Measurements from ENCODE around the gene FAM174C.

Gene FAM174C

DNA sequence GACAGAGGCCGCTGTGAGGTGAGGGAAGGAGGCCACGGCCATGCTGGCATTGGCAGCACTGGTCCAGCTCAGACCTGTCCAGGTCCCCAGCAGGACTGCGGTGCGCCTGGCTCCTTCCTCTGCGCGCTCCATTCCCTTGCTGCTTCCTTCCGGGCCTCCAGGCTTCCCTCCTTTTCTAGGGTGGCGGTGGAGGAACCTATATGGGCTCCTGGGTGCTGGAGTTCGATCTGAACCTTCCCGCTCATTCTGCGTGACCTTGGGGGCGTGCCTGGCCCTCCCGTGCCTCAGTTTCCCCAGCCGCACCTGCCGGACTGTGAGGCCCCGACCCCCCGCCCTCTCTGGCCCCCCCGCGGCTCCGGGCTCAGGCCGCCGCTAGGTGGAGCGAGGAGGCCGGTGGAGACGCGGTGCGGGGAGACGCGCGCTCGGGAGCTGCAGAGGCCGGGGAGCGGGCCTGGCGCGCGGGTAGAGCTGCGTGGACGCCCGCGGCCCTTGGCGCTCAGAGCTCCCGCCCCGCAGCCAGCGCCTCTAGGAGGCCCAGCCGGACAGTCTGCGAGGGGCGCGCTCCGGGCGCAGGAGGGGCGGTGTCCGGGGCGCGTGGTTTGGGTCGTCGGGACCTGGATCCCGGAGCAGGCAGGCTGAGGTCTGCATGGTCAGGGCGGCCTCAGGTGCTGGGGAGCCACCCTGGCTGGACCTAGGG lies 40.3 kb downstream of the FAM174C start:
- H2BK5ac ChIP-seq (ENCODE audit: low read depth, low read length, poor library complexity), result no peak overlapping the region
- peak overlapping the region; percentile 58 for H3K4me2 ChIP-seq (ENCODE audit: low read length)
- H3K14ac ChIP-seq (ENCODE audit: low read length), result no peak overlapping the region
- peak in 1 of 2 donors; percentile 39 for DNase-seq
- peaks cover 4% of the 10 kb centered on the region for H3K9me3 ChIP-seq (ENCODE audit: insufficient read depth, low read depth, low read length)
- no peaks in the 10 kb centered on the region for H3K36me3 ChIP-seq (ENCODE audit: control insufficient read depth in 1 of 2, insufficient read depth in 2 of 2, low read length in 2 of 2)
- H3K79me1 ChIP-seq (ENCODE audit: low read length), result no peaks in the 10 kb centered on the region
- no CpG with 5 or more reads among the region's 58 CpGs for WGBS (ENCODE audit: extremely low coverage, insufficient coverage, insufficient read length)
- H3K4ac ChIP-seq (ENCODE audit: low read depth, low read length), result no peak overlapping the region
- H3K4me1 ChIP-seq (ENCODE audit: control insufficient read depth in 1 of 2, insufficient read depth in 2 of 2, low read length in 2 of 2), result peaks cover 9 to 11% of the 10 kb centered on the region in 2 experiments
- H3K27me3 ChIP-seq (ENCODE audit: insufficient read depth, low read length), result peaks cover 4% of the 10 kb centered on the region
- no peak overlapping the region for H3K27ac ChIP-seq (ENCODE audit: low read depth, low read length)
- no peak overlapping the region for H3K4me3 ChIP-seq (ENCODE audit: low read depth, low read length)
- no peak overlapping the region for H4K91ac ChIP-seq (ENCODE audit: low read depth, low read length)
- no peak overlapping the region for H2BK12ac ChIP-seq (ENCODE audit: low read length)
- H3K9ac ChIP-seq (ENCODE audit: low read length), result no peak overlapping the region
- no peak overlapping the region for H4K8ac ChIP-seq (ENCODE audit: low read depth, low read length)
- no peak overlapping the region for H4K12ac ChIP-seq (ENCODE audit: low read depth, low read length)
- no peak overlapping the region for H2AFZ ChIP-seq (ENCODE audit: insufficient read depth, low read length, poor library complexity)
- no peak overlapping the region for H2AK5ac ChIP-seq (ENCODE audit: low read length)
- H3K23ac ChIP-seq (ENCODE audit: low read length), result no peak overlapping the region
- no peak overlapping the region for H3K18ac ChIP-seq (ENCODE audit: low read length)
- no peaks in the 10 kb centered on the region for H3K79me2 ChIP-seq (ENCODE audit: control insufficient read depth, insufficient read depth, low read length, poor library complexity)
- no peak overlapping the region for H2BK120ac ChIP-seq (ENCODE audit: insufficient read depth, low read length, poor library complexity)

DNA sequence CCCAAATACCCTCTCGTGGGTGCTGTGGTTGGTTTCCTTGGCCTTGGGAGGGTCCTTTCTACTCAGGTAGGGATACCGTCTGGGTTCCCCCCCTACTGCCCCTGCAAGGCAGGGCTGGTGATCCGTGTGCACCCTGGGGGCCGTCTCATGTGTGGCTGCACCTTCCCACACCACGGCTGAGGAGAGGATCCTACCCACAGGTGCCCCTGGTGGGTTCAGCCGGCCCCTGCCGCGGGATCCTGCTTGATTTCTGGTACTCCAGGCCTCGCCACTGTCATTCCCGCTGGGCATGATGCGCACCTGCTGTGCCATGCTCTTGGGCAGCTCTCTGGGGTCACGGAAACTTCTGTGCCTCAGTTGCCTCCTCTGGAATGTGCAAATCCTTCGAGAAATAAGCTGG lies 41.1 kb downstream of the FAM174C start:
- no peak for DNase-seq
- no peak overlapping the region for H2BK12ac ChIP-seq (ENCODE audit: low read length)
- no peaks in the 10 kb centered on the region for H3K79me1 ChIP-seq (ENCODE audit: low read length)
- H4K8ac ChIP-seq (ENCODE audit: low read depth, low read length), result no peak overlapping the region
- H3K4me2 ChIP-seq (ENCODE audit: low read length), result no peak overlapping the region
- no peaks in the 10 kb centered on the region for H3K36me3 ChIP-seq (ENCODE audit: control insufficient read depth in 1 of 2, insufficient read depth in 2 of 2, low read length in 2 of 2)
- H2AK5ac ChIP-seq (ENCODE audit: low read length), result no peak overlapping the region
- no peak overlapping the region for H3K18ac ChIP-seq (ENCODE audit: low read length)
- H3K4me1 ChIP-seq (ENCODE audit: control insufficient read depth in 1 of 2, insufficient read depth in 2 of 2, low read length in 2 of 2), result peaks cover 9 to 11% of the 10 kb centered on the region in 2 experiments
- H4K91ac ChIP-seq (ENCODE audit: low read depth, low read length), result no peak overlapping the region
- no peaks in the 10 kb centered on the region for H3K79me2 ChIP-seq (ENCODE audit: control insufficient read depth, insufficient read depth, low read length, poor library complexity)
- WGBS (ENCODE audit: extremely low coverage, insufficient coverage, insufficient read length), result no CpG with 5 or more reads among the region's 13 CpGs
- H3K27me3 ChIP-seq (ENCODE audit: insufficient read depth, low read length), result peaks cover 4% of the 10 kb centered on the region
- no peak overlapping the region for H4K12ac ChIP-seq (ENCODE audit: low read depth, low read length)
- H2BK5ac ChIP-seq (ENCODE audit: low read depth, low read length, poor library complexity), result no peak overlapping the region
- no peak overlapping the region for H3K9ac ChIP-seq (ENCODE audit: low read length)
- H3K27ac ChIP-seq (ENCODE audit: low read depth, low read length), result no peak overlapping the region
- no peak overlapping the region for H3K14ac ChIP-seq (ENCODE audit: low read length)
- peaks cover 4% of the 10 kb centered on the region for H3K9me3 ChIP-seq (ENCODE audit: insufficient read depth, low read depth, low read length)
- no peak overlapping the region for H2BK120ac ChIP-seq (ENCODE audit: insufficient read depth, low read length, poor library complexity)
- H3K4me3 ChIP-seq (ENCODE audit: low read depth, low read length), result no peak overlapping the region
- no peak overlapping the region for H3K23ac ChIP-seq (ENCODE audit: low read length)
- no peak overlapping the region for H2AFZ ChIP-seq (ENCODE audit: insufficient read depth, low read length, poor library complexity)
- no peak overlapping the region for H3K4ac ChIP-seq (ENCODE audit: low read depth, low read length)

DNA sequence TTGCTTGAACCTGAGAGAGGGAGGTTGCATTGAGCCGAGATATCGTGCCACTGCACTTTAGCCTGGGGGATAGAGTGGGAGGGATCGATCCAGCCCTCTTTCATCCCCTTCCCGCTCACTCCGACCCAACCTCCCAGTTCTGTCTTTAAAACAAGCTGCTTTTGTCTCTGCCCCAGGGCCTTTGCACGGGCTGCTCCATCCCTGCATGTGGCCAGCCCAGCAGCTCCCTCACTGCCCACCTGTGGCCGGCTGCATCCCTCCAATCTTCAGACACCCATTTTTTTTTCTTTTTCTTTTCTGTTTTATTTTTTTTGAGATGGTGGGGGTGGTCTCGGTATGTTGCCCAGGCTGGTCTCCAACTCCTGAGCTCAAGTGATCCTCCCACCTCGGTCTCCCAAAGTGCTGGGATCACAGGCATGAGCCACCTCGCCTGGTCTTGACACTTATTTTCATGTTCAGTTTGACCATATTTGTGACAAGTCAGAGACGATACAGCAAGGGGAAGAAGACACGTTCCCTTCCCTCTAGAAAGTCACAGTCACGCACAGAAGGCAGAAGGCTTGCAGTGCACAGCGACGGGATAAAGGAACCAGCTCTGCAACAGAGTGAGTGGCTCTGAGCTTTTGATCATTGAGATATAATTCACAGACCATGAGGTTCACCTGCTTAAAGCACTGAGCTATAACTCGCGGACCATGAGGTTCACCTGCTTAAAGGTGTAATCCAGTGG lies 42.1 kb downstream of the FAM174C start:
- Histone ChIP-seq H2BK12ac (ENCODE audit: low read length) (no peak overlapping the region), H3K9me3 (ENCODE audit: insufficient read depth, low read depth, low read length) (peaks cover 4% of the 10 kb centered on the region), H2AK5ac (ENCODE audit: low read length) (no peak overlapping the region), H3K79me1 (ENCODE audit: low read length) (no peaks in the 10 kb centered on the region), H3K23ac (ENCODE audit: low read length) (no peak overlapping the region), H3K4ac (ENCODE audit: low read depth, low read length) (no peak overlapping the region), H3K18ac (ENCODE audit: low read length) (no peak overlapping the region), H3K4me2 (ENCODE audit: low read length) (no peak overlapping the region), H2BK5ac (ENCODE audit: low read depth, low read length, poor library complexity) (no peak overlapping the region), H3K4me1 (ENCODE audit: control insufficient read depth in 1 of 2, insufficient read depth in 2 of 2, low read length in 2 of 2) (peaks cover 9 to 11% of the 10 kb centered on the region in 2 experiments), H2AFZ (ENCODE audit: insufficient read depth, low read length, poor library complexity) (no peak overlapping the region), H2BK120ac (ENCODE audit: insufficient read depth, low read length, poor library complexity) (no peak overlapping the region), H3K27me3 (ENCODE audit: insufficient read depth, low read length) (peaks cover 4% of the 10 kb centered on the region), H3K9ac (ENCODE audit: low read length) (no peak overlapping the region), H3K14ac (ENCODE audit: low read length) (no peak overlapping the region), H3K79me2 (ENCODE audit: control insufficient read depth, insufficient read depth, low read length, poor library complexity) (no peaks in the 10 kb centered on the region), H3K27ac (ENCODE audit: low read depth, low read length) (no peak overlapping the region), H4K12ac (ENCODE audit: low read depth, low read length) (no peak overlapping the region), H3K4me3 (ENCODE audit: low read depth, low read length) (no peak overlapping the region), H4K91ac (ENCODE audit: low read depth, low read length) (no peak overlapping the region), H3K36me3 (ENCODE audit: control insufficient read depth in 1 of 2, insufficient read depth in 2 of 2, low read length in 2 of 2) (no peaks in the 10 kb centered on the region), H4K8ac (ENCODE audit: low read depth, low read length) (no peak overlapping the region)
- no peak for DNase-seq
- WGBS (ENCODE audit: extremely low coverage, insufficient coverage, insufficient read length), result no CpG with 5 or more reads among the region's 17 CpGs

DNA sequence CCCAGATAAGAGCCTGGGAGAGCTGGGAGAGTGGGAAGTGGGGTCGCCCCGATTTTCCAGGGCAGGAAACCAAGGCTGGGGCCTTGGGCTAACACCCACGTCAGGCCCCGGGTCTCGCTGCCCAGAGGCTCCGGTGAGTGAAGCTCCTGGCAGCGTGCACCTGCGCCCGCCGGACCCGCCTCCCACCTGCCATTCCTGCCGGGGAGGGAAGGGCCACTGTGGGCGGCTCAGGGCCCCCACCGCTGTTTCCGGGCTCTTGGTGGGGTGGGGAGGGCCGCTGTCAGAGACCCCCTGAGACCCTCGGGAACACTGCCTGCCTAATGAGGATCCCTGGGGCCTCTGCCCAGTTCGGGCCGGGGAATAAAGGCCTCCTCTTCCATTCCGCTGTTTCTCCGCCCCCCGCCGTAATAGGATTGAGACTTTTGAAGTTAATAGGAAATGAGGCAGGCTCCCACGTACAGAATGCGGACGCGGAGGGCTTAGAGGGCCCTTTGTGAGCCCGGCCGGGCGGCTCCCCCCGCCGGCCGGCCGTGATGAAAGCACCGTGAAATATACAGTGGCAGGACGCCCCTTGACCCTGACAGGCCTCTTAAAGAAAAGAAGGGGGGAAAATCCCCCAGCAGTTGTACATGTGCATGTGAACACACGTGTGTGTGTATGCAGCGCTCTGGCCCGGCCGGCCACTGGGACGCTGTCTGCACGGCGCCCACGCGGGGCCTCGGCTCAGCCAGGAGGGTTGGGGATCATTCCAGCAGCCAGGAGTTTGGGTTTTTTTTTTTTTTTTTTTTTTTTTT lies 43.5 kb downstream of the FAM174C start:
- H3K27me3 ChIP-seq (ENCODE audit: insufficient read depth, low read length), result peaks cover 4% of the 10 kb centered on the region
- no peak overlapping the region for H2BK12ac ChIP-seq (ENCODE audit: low read length)
- no peak overlapping the region for H2AFZ ChIP-seq (ENCODE audit: insufficient read depth, low read length, poor library complexity)
- no peak overlapping the region for H3K9ac ChIP-seq (ENCODE audit: low read length)
- H3K14ac ChIP-seq (ENCODE audit: low read length), result no peak overlapping the region
- H4K8ac ChIP-seq (ENCODE audit: low read depth, low read length), result no peak overlapping the region
- no peak overlapping the region for H4K12ac ChIP-seq (ENCODE audit: low read depth, low read length)
- H3K18ac ChIP-seq (ENCODE audit: low read length), result no peak overlapping the region
- no peaks in the 10 kb centered on the region for H3K79me1 ChIP-seq (ENCODE audit: low read length)
- peaks cover 4% of the 10 kb centered on the region for H3K9me3 ChIP-seq (ENCODE audit: insufficient read depth, low read depth, low read length)
- no peak for DNase-seq
- H4K91ac ChIP-seq (ENCODE audit: low read depth, low read length), result no peak overlapping the region
- no peak overlapping the region for H3K23ac ChIP-seq (ENCODE audit: low read length)
- no peaks in the 10 kb centered on the region for H3K79me2 ChIP-seq (ENCODE audit: control insufficient read depth, insufficient read depth, low read length, poor library complexity)
- no CpG with 5 or more reads among the region's 46 CpGs for WGBS (ENCODE audit: extremely low coverage, insufficient coverage, insufficient read length)
- H3K4me3 ChIP-seq (ENCODE audit: low read depth, low read length), result no peak overlapping the region
- no peak overlapping the region for H2BK120ac ChIP-seq (ENCODE audit: insufficient read depth, low read length, poor library complexity)
- peaks cover 3% of the 10 kb centered on the region in 2 experiments for H3K4me1 ChIP-seq (ENCODE audit: control insufficient read depth in 1 of 2, insufficient read depth in 2 of 2, low read length in 2 of 2)
- no peak overlapping the region for H3K4me2 ChIP-seq (ENCODE audit: low read length)
- no peaks in the 10 kb centered on the region for H3K36me3 ChIP-seq (ENCODE audit: control insufficient read depth in 1 of 2, insufficient read depth in 2 of 2, low read length in 2 of 2)
- no peak overlapping the region for H3K27ac ChIP-seq (ENCODE audit: low read depth, low read length)
- no peak overlapping the region for H2BK5ac ChIP-seq (ENCODE audit: low read depth, low read length, poor library complexity)
- H3K4ac ChIP-seq (ENCODE audit: low read depth, low read length), result no peak overlapping the region
- no peak overlapping the region for H2AK5ac ChIP-seq (ENCODE audit: low read length)

Measured in trophoblast cell (in vitro differentiated cells and primary cell).